ENCODE data around the gene HS3ST3A1. TPM values are rescaled to one million over a fixed set of nuclear protein-coding genes. Genes with fewer than 3 reads are reported as not detected.
"Not testable (repeated sequence)": the region's sequence is repeated elsewhere in the genome, so short reads cannot be mapped to it uniquely, and the experiment has no call there.

Gene HS3ST3A1
- total RNA-seq, 2 experiments from 2014 or later = 0.21 TPM; not detected in 1

DNA sequence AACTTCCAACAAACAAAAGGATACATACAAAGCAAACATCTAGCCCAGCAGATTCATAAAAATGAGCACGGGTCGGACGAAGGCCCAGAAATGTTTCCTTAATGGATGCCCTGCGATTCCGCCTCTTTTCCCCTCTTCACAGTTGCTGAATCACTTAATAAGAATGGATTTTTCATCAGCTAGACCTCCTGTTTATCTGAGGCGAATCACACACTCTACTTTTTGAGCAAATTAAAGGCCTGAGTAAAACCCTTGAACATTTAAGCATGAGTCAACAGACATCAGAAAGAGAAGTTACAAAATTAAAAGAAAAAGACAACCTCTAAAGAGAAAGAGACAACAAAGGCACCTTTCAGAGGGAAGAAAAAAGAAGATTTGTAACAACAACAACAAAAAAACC lies 44.7 kb downstream of the HS3ST3A1 start:
- no peaks in the 10 kb centered on the region for H3K36me3 Mint-ChIP-seq
- no peak overlapping the region for H3K27ac Mint-ChIP-seq
- ATAC-seq = no peak
- no peaks in the 10 kb centered on the region for H3K27me3 Mint-ChIP-seq
- no peaks in the 10 kb centered on the region for H3K4me1 Mint-ChIP-seq
- no peak overlapping the region for H3K4me3 Mint-ChIP-seq
- CTCF ChIA-PET = no interaction called here
- H3K9me3 Mint-ChIP-seq (ENCODE audit: low read depth) = no peaks in the 10 kb centered on the region
- DNase-seq = no peak

DNA sequence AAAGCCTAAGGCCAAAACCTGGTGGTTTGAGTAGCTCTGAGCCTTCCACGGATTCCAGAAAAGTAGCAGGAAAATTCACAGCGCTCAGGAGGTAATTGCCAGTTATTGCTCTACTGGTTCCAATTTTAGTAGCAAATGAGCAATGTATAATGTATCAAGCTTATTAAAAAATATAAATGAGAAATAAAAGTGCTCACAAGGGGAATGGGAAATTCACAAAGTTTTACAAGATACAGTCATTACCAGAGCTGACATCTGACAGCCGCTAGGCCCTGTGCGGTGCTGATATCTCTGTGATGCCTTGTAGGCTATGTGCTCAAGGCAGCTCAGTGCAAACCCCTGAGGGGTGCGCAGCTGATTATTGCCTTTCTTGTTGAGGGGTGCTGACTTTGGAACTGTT lies 47.5 kb downstream of the HS3ST3A1 start:
- no peaks in the 10 kb centered on the region for H3K36me3 Mint-ChIP-seq
- CTCF ChIA-PET = no interaction called here

DNA sequence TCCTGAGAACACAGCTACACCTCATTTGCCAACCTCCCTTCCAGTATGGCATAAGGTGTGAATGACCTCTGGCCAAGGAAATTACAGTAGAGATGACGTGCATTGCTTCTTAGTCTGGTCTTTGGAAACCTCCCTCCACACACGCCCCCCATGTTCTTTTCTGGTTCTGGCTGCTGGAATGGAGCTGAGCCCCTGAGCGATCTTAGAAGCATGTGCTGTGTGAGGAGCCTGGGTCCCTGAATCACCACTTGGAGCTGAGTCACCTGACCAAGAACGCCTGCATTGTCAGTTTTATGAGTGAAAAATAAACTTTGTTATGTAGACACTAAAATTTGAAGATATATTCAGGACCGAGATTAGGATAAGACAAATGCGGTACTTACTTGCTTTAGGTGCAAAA lies 51.4 kb downstream of the HS3ST3A1 start:
- H3K9me3 Mint-ChIP-seq (ENCODE audit: low read depth) = peaks cover 3% of the 10 kb centered on the region
- ATAC-seq (no peak), DNase-seq (no peak)
- no peaks in the 10 kb centered on the region for H3K4me1 Mint-ChIP-seq
- CTCF ChIA-PET = no interaction called here
- H3K27me3 Mint-ChIP-seq = no peaks in the 10 kb centered on the region
- H3K27ac Mint-ChIP-seq = no peak overlapping the region
- no peak overlapping the region for H3K4me3 Mint-ChIP-seq
- no peaks in the 10 kb centered on the region for H3K36me3 Mint-ChIP-seq

More for the DNA sequence above, 47.5 kb downstream of the HS3ST3A1 start:
- no peak overlapping the region for H3K4me3 Mint-ChIP-seq
- H3K4me1 Mint-ChIP-seq = no peaks in the 10 kb centered on the region
- ATAC-seq (no peak), DNase-seq (no peak)
- H3K27me3 Mint-ChIP-seq = no peaks in the 10 kb centered on the region
- peaks cover 3% of the 10 kb centered on the region for H3K9me3 Mint-ChIP-seq (ENCODE audit: low read depth)
- H3K27ac Mint-ChIP-seq = no peak overlapping the region

DNA sequence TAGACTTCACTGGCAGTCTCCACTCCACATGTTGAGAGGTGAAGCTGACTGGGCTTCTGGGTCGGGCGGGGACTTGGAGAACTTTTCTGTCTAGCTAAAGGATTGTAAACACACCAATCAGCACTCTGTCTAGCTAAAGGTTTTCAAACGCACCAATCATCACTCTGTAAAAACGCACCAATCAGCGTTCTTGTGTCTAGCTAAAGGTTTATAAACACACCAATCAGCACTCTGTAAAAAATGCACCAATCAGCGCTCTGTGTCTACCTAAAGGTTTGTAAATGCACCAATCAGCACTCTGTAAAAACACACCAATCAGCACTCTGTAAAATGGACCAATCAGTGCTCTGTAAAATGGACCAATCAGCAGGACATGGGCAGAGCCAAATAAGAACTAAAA lies 53.2 kb downstream of the HS3ST3A1 start:
- H3K27ac Mint-ChIP-seq; H3K36me3 Mint-ChIP-seq; H3K4me1 Mint-ChIP-seq; ATAC-seq; H3K4me3 Mint-ChIP-seq; CTCF ChIA-PET; DNase-seq; H3K9me3 Mint-ChIP-seq (ENCODE audit: low read depth); H3K27me3 Mint-ChIP-seq: not testable (repeated sequence)

DNA sequence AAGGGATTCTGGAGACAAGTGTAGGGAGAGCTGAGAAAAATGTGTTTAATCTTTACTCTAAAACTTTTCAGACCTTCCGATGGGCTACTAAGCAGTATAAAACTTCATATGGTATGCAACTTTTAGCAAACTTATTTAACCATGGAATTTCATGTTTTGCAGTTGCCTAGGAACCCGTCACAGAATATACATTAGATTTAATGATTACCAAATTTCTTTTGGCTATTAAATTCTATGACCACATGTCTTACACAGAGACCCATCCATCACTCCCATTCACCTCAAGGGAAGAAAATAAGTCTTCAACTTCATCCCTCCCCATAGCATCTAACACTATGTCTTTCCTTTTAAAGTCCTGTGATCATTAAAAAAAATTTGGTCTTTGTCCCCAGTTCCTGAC lies 54.9 kb downstream of the HS3ST3A1 start:
- no peak overlapping the region for H3K27ac Mint-ChIP-seq
- H3K27me3 Mint-ChIP-seq = no peaks in the 10 kb centered on the region
- CTCF ChIA-PET = no interaction called here
- no peak for ATAC-seq
- no peaks in the 10 kb centered on the region for H3K36me3 Mint-ChIP-seq
- DNase-seq = no peak
- H3K9me3 Mint-ChIP-seq (ENCODE audit: low read depth) = peaks cover 3% of the 10 kb centered on the region
- no peaks in the 10 kb centered on the region for H3K4me1 Mint-ChIP-seq
- H3K4me3 Mint-ChIP-seq = no peak overlapping the region

DNA sequence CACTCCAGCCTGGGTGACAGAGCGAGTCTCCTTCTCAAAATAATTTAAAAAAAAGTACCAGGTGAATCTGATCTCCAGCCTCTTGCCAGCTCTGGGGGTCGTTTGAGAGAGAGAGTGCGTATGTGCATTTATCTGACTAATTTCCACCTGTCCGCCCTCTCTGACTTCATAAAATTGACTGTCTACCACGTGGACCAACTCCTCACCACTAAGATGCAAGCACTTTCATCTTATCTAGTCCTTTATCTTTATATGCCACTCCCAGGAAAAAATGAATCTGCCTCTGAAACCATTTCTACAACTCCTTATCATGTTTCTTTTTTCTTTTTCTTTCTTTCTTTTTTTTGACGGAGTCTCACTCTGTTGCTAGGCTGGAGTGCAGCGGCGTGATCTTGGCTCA lies 55.8 kb downstream of the HS3ST3A1 start:
- Mint-ChIP-seq H3K36me3 (no peaks in the 10 kb centered on the region), H3K9me3 (ENCODE audit: low read depth) (peaks cover 3% of the 10 kb centered on the region), H3K27ac (no peak overlapping the region), H3K27me3 (no peaks in the 10 kb centered on the region), H3K4me1 (no peaks in the 10 kb centered on the region), H3K4me3 (no peak overlapping the region)
- DNase-seq (no peak), ATAC-seq (no peak)
- CTCF ChIA-PET = no interaction called here

DNA sequence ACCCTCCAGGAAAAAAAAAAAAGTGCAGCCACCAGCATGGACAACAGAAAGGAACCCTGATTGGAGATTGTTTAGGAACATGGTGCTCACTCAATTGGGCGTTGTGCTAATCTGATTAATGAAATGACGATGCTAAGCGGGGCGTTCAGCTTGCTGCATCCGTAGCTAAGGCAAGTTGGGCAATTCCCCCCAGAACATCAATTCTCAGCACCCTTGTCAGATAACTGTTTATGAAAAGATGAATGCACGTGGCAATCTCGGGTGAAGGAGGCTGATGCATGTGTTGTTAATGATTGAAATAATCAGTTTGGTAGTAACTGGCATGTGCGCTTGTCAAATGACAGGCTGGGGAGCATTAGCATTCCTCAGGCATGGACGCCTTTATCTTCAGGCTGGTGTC lies 57.0 kb downstream of the HS3ST3A1 start:
- CTCF ChIA-PET = interaction anchor here (0.6 kb wide), 1 partner anchor 28 kb away, joined by 3 read pairs; no protein-coding TSS in a partner anchor
- H3K4me1 Mint-ChIP-seq = no peaks in the 10 kb centered on the region
- ATAC-seq = no peak
- H3K4me3 Mint-ChIP-seq = no peak overlapping the region
- H3K9me3 Mint-ChIP-seq (ENCODE audit: low read depth) = no peaks in the 10 kb centered on the region
- no peak overlapping the region for H3K27ac Mint-ChIP-seq
- no peaks in the 10 kb centered on the region for H3K27me3 Mint-ChIP-seq
- no peaks in the 10 kb centered on the region for H3K36me3 Mint-ChIP-seq
- no peak for DNase-seq

DNA sequence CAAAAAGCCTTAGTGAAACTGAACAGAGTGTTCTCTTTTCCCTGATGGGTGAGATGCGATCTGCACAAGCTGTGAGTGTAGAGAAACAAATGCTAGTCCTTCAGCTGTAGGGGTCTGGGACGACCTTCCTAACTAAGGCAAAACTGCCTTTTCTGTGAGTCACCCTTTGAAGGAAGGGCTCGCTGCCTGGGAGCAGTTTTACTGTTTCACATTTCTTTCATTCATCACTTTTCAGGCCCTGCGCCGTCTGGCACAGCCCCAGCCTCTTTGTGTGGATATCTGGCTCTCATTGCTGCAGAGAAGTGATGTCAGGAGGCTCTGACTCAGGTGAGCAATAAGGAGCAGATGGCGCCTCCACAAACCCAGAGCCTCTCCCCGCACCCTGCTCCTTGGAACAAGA lies 57.4 kb downstream of the HS3ST3A1 start:
- Mint-ChIP-seq H3K4me3 (no peak overlapping the region), H3K27ac (no peak overlapping the region), H3K9me3 (ENCODE audit: low read depth) (no peaks in the 10 kb centered on the region), H3K27me3 (no peaks in the 10 kb centered on the region), H3K4me1 (no peaks in the 10 kb centered on the region), H3K36me3 (no peaks in the 10 kb centered on the region)
- CTCF ChIA-PET = no interaction called here
- DNase-seq = no peak
- no peak for ATAC-seq

DNA sequence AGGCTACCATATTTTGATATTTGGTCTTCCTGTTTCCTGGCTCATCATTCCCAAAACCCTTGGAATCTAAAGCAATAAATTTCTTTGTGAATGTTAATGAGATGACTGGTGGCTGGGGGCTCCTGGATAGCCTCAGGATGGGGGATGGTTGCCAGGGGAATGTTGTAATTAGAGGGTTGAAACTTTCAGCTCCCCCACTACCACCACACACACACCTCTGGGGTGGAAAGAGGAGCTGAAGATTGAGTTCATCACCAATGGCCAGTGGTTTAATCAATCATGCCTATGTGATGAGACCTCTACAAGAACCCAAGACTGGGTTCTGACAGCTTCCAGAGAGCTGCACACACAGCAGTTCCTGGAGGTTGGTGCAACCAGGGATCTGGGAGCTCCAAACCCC lies 59.1 kb downstream of the HS3ST3A1 start:
- no peaks in the 10 kb centered on the region for H3K9me3 Mint-ChIP-seq (ENCODE audit: low read depth)
- no peaks in the 10 kb centered on the region for H3K36me3 Mint-ChIP-seq
- DNase-seq (no peak), ATAC-seq (no peak)
- H3K4me3 Mint-ChIP-seq = no peak overlapping the region
- no peaks in the 10 kb centered on the region for H3K27me3 Mint-ChIP-seq
- no peak overlapping the region for H3K27ac Mint-ChIP-seq
- no peaks in the 10 kb centered on the region for H3K4me1 Mint-ChIP-seq
- CTCF ChIA-PET = no interaction called here

DNA sequence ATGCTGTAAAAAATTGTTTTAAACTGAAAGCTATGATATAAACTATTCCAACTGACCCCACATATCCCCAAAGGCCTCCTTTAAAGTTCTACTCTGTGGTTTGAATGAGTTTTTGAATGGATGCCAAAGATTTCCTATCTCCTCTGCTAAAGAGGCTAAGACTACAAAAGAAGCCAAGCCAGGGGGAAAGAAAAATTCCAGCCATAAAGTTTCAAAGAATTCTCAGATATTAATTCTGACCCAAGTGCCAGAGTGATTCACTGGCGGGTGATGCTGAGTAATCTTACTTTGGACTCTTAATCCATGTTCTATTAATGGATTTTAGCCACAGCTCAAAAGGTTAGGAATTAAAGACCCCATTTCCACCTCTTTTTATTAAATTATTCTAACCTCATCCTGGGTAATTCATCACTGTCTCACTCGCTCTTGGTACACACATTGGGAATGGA lies 60.7 kb downstream of the HS3ST3A1 start:
- H3K27me3 Mint-ChIP-seq = no peaks in the 10 kb centered on the region
- CTCF ChIA-PET = no interaction called here
- no peak overlapping the region for H3K4me3 Mint-ChIP-seq
- no peak overlapping the region for H3K27ac Mint-ChIP-seq
- H3K9me3 Mint-ChIP-seq (ENCODE audit: low read depth) = no peaks in the 10 kb centered on the region
- no peak for ATAC-seq
- H3K36me3 Mint-ChIP-seq = no peaks in the 10 kb centered on the region
- DNase-seq = no peak
- no peaks in the 10 kb centered on the region for H3K4me1 Mint-ChIP-seq

DNA sequence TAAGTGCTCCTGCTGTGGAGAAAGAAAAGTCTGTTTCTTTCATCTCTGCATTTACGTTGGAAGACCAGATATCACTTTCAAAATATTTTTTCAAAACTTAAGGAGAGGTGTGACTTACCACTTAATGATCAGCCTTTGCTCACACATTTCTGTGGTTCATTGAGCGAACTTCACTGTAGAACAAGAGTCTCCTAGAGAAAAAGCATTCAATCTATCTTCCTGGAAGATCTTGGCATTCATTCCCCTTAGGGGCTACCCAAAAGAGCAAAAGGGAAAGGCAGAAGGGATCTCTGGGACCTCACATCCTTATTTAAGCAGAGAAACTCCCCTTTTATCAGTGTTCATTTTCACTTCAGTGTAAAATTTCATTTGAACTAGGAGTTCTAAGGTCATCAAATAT lies 61.2 kb downstream of the HS3ST3A1 start:
- Mint-ChIP-seq H3K36me3 (no peaks in the 10 kb centered on the region), H3K4me3 (no peak overlapping the region), H3K9me3 (ENCODE audit: low read depth) (no peaks in the 10 kb centered on the region), H3K4me1 (no peaks in the 10 kb centered on the region), H3K27me3 (no peaks in the 10 kb centered on the region), H3K27ac (no peak overlapping the region)
- CTCF ChIA-PET = no interaction called here
- no peak for ATAC-seq
- no peak for DNase-seq

DNA sequence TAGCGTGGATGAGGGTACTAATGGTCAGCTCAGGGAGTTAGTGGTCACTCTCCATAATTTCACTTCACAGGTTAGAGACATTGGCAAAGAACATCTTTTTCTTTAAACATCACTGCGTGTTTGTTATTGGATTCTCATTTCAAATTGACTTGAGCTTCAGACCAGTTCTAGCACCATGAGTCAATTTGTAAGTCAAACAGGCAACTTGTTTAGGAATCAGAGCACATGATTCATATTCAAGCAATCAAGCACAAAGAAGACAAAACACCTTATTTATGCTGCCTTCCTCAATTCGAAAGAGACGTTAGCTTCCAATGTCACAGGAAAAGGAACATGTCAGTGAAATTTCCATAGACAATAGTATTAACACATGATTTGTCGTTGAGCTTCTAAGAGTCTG lies 62.3 kb downstream of the HS3ST3A1 start:
- Mint-ChIP-seq H3K9me3 (ENCODE audit: low read depth) (no peaks in the 10 kb centered on the region), H3K27ac (no peak overlapping the region), H3K4me1 (no peaks in the 10 kb centered on the region), H3K4me3 (no peak overlapping the region), H3K27me3 (no peaks in the 10 kb centered on the region), H3K36me3 (no peaks in the 10 kb centered on the region)
- ATAC-seq (no peak), DNase-seq (no peak)
- CTCF ChIA-PET = no interaction called here

DNA sequence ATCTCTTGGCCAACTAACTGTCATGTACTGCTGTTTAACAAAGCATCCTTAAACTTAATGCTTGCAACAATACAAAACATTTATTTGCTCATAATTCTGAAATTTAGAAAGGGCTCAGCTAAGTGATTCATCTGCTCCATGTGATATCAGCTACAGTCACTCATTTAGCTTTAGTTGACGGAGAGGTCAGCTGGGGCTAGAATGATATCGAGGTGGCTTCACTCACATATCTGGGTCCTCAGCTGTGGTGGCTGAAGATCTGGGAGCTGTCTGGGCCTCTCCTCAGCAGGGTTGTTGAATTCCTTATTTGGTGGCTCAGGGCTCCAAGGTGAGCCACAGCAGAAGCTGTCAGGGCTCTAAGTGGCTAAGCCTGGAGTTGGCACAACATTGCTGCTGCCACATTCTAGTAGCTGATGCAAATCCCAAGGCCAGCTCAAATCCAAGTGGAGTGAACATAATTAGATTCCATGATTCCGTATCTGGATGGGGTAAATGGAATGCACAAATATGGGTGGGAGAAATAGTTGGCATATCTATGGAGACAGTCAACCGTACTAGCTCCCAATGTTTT lies 62.8 kb downstream of the HS3ST3A1 start:
- no peaks in the 10 kb centered on the region for H3K4me1 Mint-ChIP-seq
- DNase-seq = no peak
- no peak overlapping the region for H3K27ac Mint-ChIP-seq
- no peak for ATAC-seq
- no peak overlapping the region for H3K4me3 Mint-ChIP-seq
- H3K9me3 Mint-ChIP-seq (ENCODE audit: low read depth) = no peaks in the 10 kb centered on the region
- H3K36me3 Mint-ChIP-seq = no peaks in the 10 kb centered on the region
- CTCF ChIA-PET = no interaction called here
- H3K27me3 Mint-ChIP-seq = no peaks in the 10 kb centered on the region

DNA sequence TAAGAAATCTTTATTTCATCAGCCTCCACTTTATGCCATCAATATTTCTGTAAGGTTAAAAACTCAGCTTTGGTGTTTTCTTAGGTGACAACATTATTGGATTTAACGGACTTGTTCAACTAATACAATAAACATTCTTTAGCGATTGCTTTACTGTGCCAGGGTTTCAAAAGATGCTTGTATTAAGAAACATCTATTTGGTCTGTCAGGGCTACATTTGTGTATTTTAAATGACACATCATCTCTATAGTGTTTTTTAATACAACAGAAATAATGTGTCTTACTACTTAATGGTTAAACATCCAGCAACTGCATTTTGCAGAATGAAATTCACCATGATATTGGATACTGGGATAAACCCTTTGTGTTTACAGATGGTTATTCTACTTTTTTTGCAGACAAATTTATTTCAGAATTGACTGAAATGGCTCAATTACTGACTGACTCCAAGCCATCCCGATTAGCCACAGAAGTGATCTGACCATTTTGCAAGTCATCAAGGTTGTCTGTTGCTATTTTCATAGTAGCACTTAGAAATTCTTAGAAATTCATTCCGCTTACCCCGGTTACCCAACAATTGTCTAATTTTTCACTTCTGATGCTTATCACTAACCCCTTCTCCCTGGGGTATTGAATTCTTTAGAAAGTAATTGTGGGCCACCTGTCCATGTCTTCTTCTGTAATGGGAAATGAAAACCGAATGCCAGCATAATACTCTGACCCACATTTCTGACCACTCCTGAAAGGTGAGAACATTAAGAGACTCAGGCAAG lies 63.7 kb downstream of the HS3ST3A1 start:
- H3K4me1 Mint-ChIP-seq = no peaks in the 10 kb centered on the region
- ATAC-seq = no peak
- H3K27ac Mint-ChIP-seq = no peak overlapping the region
- DNase-seq = no peak
- H3K27me3 Mint-ChIP-seq = no peaks in the 10 kb centered on the region
- no peaks in the 10 kb centered on the region for H3K9me3 Mint-ChIP-seq (ENCODE audit: low read depth)
- H3K36me3 Mint-ChIP-seq = no peaks in the 10 kb centered on the region
- CTCF ChIA-PET = no interaction called here
- no peak overlapping the region for H3K4me3 Mint-ChIP-seq
